Activated CD4-positive, alpha-beta T cell treated with anti-CD3 and anti-CD28 coated beads, Interleukin-2, Interleukin-4, amounts not matched to agents 100 ng/mL and 50 ng/mL, durations not matched to agents 16 hours and 8 hours (primary cell): ENCODE measurements around the gene CDC23.
"Not testable (repeated sequence)": the region's sequence is repeated elsewhere in the genome, so short reads cannot be mapped to it uniquely, and the experiment has no call there.

Source experiments
- DNase-seq: peaks from one replicate; pipeline ENCODE4 v3.0.0-alpha.2; 2020; ENCODE audit warnings: low spot score

CDC23 gene

GRCh38 chr5:138213161-138214029 is at the start of gene CDC23:
Gene CDC23, minus strand, starts transcription at chr5:138213323. Its CDS starts 11 bp downstream, at chr5:138213312.
- DNase-seq = peak; percentile 97

DNA sequence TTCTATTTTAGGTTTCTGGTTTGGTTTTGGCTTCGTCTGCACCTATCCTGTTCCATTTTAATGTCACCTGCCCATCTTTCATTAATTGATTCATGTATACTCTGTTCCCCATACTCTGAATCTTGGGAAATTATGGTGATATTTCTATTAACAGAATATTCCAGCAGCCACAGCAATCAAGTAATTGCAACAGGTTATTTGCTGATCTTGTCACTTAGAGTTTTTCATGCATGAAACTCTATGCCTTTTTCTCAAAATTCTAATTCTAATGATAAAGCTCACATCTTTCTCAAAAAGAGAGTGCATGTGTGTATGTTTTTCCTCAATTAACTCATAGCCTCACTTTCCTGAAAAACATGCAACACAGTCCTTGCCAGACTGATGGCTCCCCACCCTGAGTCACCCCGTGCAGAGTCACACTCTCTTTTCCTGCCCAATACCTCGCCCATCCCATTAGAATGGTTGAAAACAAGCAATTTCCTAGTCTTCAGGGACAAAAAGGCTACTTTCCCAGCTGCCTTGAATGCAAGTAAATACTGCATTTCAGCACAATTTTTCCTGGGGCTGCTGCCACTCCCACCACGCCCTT is 45.7 kb upstream of the CDC23 start:
- no peak for DNase-seq

DNA sequence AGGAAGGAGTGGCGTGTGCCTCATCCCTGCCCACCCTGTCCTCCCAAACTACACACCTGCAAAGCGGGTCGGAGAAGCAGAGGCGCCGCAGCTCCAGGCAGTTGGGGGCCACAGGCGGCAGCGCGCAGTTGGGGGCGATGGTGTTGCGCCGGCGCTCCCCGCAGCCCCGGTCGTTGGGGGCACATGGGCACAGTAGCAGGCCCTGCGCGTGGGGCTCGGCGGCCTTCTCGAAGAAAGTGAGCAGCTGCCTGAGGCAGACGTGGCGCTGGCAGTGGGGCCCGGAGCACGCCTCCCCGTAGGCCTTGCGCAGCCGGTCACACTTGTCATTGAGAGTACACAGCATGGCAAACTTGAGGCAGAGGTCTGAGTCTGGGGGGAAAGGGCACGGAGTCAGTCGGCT is 44.5 kb upstream of the CDC23 start:
- DNase-seq = no peak

DNA sequence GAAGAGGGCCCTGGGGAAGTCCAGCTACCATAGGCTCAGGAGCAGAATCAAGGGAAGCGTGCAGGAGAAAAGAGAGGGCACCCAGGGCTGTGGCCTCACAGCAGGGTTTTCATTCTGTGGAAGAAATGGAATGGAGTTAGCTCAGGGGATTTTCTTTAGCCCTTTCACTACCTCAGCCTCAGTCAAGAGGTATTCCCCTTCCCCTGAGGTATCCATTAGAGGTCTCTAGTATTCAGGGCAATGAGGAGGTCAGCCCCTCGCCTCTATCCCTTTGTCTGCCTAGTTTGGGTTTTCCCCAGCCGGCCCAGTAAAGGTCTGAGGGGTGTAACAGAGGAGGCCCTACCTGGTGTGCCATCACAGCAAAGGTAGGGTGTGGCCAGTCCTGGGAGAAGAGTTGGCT is 39.8 kb upstream of the CDC23 start:
- DNase-seq = no peak

DNA sequence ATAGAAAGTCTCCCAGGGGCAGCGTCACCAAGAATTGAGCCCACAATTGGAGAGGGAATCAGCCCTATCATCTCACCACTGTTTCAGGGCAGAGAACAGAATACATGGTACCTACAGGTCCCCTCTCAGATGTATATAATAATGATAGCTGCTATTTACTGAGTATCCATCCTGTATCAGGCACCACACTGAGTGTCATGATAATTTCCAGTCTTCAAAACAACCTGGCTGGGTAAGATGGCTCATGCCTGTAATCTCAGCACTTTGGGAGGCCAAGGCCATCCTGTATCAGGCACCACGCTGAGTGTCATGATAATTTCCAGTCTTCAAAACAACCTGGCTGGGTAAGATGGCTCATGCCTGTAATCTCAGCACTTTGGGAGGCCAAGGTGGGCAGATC is 34.7 kb upstream of the CDC23 start:
- not testable (repeated sequence) for DNase-seq

GRCh38 chr5:138246822-138247221 is 33.7 kb upstream of the CDC23 start:
- DNase-seq = no peak

DNA sequence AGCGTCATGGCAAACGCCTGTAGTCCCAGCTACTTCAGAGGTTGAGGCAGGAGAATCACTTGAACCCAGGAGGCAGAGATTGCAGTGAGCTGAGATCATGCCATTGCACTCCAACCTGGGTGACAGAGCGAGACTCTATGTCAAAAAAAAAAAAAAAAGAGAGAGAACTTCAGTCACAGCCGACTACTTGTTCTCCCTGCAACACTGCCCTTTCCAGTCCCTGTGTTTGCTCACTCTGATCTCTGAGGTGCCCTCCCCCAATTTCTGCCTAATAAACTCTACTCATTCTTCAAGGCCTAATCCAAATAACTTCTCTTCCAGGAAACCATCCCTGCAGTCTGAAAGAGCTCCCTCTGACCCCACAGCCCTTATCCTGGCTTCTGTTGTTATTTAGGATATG is 33.2 kb upstream of the CDC23 start:
- no peak for DNase-seq

GRCh38 chr5:138245717-138246116 is 32.6 kb upstream of the CDC23 start:
- DNase-seq = no peak

- DNase-seq = no peak
These were observed 30.7 kb upstream of the CDC23 start for GRCh38 chr5:138243794-138244193.

DNA sequence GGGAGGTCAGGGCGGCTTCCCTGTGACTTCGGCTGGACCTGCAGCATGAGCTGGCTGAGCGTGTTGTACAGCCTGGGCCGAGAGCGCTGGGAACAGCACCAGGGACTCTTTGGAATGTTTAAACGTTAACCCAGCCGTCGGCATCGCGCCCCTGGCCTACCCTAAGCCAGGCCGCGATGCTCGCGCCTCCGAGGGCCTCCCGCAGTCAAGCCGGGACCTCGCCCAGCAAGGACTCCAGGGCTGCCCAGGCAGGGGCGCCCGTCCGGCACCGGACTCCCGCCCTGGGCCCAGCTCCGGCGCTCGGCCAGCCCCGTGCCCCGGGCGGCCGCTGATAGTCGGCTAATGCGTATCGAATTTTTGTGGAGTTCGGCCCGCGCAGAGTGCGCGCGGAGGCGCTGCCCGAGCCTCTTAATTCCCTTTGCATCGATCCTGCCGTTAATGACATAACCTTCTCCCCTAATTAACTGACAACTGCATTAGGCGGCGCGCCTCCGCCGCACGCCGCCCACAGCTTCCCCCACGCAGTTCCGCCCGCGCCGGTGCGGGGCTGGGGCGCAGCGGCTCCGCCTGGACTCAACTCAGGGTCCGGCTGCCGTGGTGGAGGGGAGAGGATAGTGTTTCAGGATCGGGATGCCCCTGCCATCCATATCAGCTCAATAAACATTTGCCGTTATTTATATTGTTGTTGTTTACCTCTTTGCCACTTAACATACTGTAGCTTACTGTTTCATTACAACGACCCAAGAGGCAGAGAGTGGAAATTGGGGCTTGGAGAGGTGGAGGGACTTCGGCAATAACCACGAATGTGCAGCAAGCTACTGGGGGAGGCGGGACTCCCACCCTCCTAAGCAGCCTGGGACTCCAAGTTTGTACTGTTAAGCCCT is 28.8 kb upstream of the CDC23 start:
- no peak for DNase-seq

DNA sequence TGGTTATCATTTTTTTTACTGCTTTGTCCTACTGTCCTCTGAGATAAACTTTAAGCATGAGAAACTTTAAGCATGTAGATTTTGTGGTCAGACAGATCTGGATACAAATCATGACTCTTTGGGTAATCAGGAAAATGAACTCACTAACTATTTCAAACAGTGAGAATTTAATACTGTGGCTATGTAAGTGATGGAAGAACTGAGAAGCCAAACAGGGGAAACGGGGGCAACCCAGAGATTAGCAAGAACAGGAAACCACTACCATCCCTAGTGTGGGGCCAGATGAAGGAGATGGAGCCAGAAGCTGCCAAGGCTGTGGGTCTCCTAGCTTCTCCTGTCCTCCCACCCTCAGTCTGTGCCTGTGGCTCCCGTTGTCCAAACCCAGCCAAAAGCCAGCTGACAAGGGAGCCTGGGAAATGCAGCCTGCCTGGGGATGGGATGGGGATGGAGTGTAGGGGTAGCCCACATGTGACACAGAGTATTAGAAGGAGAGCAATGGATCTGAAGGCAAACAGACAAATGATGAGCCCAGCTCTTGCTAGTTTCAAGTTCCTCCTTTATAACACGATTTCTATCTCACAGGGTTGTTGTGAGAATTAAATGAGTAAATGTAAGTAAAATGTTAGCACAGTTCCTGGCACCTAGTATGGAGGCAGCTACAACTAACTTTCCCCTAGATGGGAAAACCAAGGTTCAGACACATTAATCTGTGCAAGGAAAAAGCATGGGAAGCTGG is 27.7 kb upstream of the CDC23 start:
- no peak for DNase-seq

GRCh38 chr5:138238034-138238433 is 24.9 kb upstream of the CDC23 start:
- no peak for DNase-seq

- no peak for DNase-seq
These were observed 21.5 kb upstream of the CDC23 start for GRCh38 chr5:138234651-138235050.

GRCh38 chr5:138233280-138233679 is 20.2 kb upstream of the CDC23 start:
- no peak for DNase-seq

- no peak for DNase-seq
These were observed 18.0 kb upstream of the CDC23 start for GRCh38 chr5:138230981-138231589.

DNA sequence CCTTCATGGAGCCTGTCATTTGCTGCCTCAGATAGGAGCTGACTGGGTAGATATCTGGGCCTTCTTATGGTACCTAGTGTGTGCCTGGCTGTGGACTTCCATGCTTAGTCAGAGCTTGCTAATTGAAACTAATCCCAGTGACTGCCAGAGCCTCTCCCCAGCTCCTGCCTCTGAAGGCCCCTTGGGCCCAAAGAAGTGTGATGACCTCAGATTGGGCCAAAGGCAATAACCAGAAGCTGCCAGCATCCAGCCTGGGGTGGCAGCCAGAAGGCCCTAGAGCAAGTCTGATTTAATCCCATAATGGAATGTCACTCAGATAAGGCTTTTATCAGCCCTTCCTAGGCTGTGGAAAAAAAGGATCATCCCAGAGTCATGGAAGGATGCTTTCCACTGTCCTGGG is 17.1 kb upstream of the CDC23 start:
- no peak for DNase-seq

DNA sequence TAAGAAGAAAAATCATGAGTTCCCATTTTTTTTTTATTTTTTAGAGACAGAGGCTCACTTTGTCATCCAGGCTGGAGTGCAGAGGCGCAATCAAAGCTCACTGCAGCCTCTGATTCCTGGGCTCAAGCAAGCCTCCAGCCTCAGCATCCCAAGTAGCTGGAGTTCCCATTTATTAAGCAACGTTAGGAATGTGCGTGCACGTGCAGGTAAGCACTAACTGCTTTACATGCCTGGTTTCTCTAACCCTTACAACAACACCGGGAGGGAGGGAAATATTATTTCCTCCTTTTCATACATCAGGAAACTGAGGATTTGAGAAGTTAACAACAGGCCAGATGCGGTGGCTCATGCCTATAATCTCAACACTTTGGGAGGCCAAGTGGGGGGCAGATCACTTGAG is 16.3 kb upstream of the CDC23 start:
- DNase-seq = no peak

GRCh38 chr5:138226910-138227309 is 13.8 kb upstream of the CDC23 start:
- DNase-seq = no peak

DNA sequence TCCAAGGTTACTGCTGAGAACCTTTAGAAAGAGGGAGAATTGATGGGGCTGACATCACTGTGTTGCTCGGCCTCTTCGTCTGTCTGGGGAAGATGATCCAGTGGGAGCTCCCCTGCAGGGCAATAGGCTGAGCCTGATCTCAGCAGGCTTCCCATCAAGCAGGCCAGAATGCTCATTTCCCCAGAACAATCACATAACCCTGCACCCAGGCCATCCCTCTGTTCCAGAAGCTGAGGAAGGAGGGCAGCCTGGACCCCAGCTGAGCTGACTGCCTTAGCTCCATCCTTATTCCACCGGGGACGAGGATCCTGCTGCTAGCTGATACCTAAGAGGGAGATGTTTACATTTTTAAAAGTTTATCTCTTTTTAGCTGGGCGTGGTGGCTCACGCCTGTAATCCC is 11.6 kb upstream of the CDC23 start:
- DNase-seq = no peak

GRCh38 chr5:138223532-138223931 is 10.4 kb upstream of the CDC23 start:
- DNase-seq = no peak

DNA sequence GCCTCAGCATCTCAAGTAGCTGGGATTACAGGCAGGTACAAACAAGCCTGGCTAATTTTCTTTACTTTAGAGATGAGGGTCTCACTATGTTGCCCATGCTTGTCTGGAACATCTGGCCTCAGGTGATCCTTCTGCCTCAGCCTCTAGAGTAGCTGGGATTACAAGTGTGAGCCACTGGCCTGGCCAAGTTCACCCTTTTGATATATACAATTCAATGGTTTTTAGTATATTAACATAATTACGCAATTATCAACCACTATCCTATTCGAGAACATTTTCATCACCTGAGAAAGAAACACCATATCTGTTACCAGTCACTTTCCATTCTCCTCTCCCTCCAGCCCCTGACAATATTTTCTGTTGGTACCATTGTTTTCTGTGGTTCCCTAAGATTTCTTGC is 3.7 kb upstream of the CDC23 start:
- DNase-seq = no peak

- DNase-seq = peak; percentile 6
These were observed 329 bp downstream of the CDC23 start for GRCh38 chr5:138212828-138213160.
